MCF 10A (cell line): Measurements from ENCODE around the gene HOXD12. TPM values are rescaled to one million over a fixed set of nuclear protein-coding genes. Genes with fewer than 3 reads are reported as not detected.

ENCODE experiments used
- BruUV-seq: library from RNA; stranded (reverse); fragments of 400-500 nt; replicated peaks from 2 replicates; lab custom pipeline; 2021; lab: Mats Ljungman, UMichigan
- CTCF ChIA-PET: fragments of 300-600 bp; sonication (Branson Sonifier 250); formaldehyde crosslinking; extraction: SDS; loops from one replicate; lab custom pipeline; 2021; ENCODE audit warnings: antibody characterized with exemption, inconsistent platforms; lab: Yijun Ruan, JAX
- POLR2A ChIA-PET: fragments of 300-600, 350-650 bp; sonication (Branson Sonifier 250); formaldehyde crosslinking; extraction: SDS; loops from one replicate; lab custom pipeline; 2020; ENCODE audit warnings: antibody characterized with exemption, inconsistent platforms; lab: Yijun Ruan, JAX
- DNase-seq: peaks from one replicate; pipeline ENCODE4 v3.0.0-alpha.2; 2018; ENCODE audit not compliant: unreplicated experiment
- H3K27ac Mint-ChIP-seq: one replicate; pipeline ENCODE4 v1.8.0; 2022; ENCODE audit warnings: mild to moderate bottlenecking, low read depth, mixed read lengths; ENCODE audit not compliant: unreplicated experiment
- H3K27me3 Mint-ChIP-seq: one replicate; pipeline ENCODE4 v1.8.0; 2022; ENCODE audit warnings: mixed read lengths; ENCODE audit not compliant: insufficient read depth, unreplicated experiment
- H3K36me3 Mint-ChIP-seq: one replicate; pipeline ENCODE4 v1.8.0; 2022; ENCODE audit warnings: mild to moderate bottlenecking, moderate library complexity, mixed read lengths; ENCODE audit not compliant: insufficient read depth, unreplicated experiment
- H3K4me1 Mint-ChIP-seq: one replicate; pipeline ENCODE4 v1.8.0; 2022; ENCODE audit warnings: mixed read lengths; ENCODE audit not compliant: insufficient read depth, unreplicated experiment
- H3K4me3 Mint-ChIP-seq: one replicate; pipeline ENCODE4 v1.8.0; 2022; ENCODE audit warnings: mild to moderate bottlenecking, moderate library complexity, mixed read lengths; ENCODE audit not compliant: unreplicated experiment
- H3K9me3 Mint-ChIP-seq: one replicate; pipeline ENCODE4 v1.8.0; 2022; ENCODE audit warnings: mixed read lengths; ENCODE audit not compliant: unreplicated experiment
- CTCF ChIP-seq: fragments of 200-600 bp; IDR thresholded peaks from one replicate; pipeline ENCODE4 v1.8.0; 2022; ENCODE audit warnings: antibody characterized with exemption, mild to moderate bottlenecking; ENCODE audit not compliant: unreplicated experiment
- intact Hi-C: fragments of 100-400 bp; cut with micrococcal nuclease; formaldehyde crosslinking; loops from 2 replicates; pipeline ENCODE4 v1.14.1; 2022
- total RNA-seq: library from RNA; stranded (reverse); gene quantifications from 2 replicates; pipeline ENCODE4 v1.2.3, GENCODE V29; 2022

Gene HOXD12
- total RNA-seq, 1 experiment from 2014 or later = not detected

GRCh38 chr2:176124947-176125771 lies 25.6 kb downstream of the HOXD12 start:
- Mint-ChIP-seq H3K4me1 (no peaks in the 10 kb centered on the region), H3K27me3 (peaks cover 18% of the 10 kb centered on the region), H3K27ac (no peak overlapping the region), H3K36me3 (no peaks in the 10 kb centered on the region), H3K9me3 (no peaks in the 10 kb centered on the region), H3K4me3 (no peak overlapping the region)
- no TSS peak for BruUV-seq
- CTCF ChIA-PET = interaction anchor here (0.5 to 4.4 kb wide), 14 partner anchors 9 to 1036 kb away, joined by 3 to 100 read pairs (median 6); no protein-coding TSS in a partner anchor
- intact Hi-C loops = loop anchor here (5.0 kb wide), 1 partner anchor 1037 kb away; no protein-coding TSS in a partner anchor
- no peak for DNase-seq
- POLR2A ChIA-PET = interaction anchor here (0.5 to 0.6 kb wide), 3 partner anchors 195 to 1013 kb away, joined by 3 read pairs; no protein-coding TSS in a partner anchor
- TF ChIP-seq CTCF = no peak

- ChIA-PET POLR2A (interaction anchor here (0.6 kb wide), 1 partner anchor 1012 kb away, joined by 3 read pairs; no protein-coding TSS in a partner anchor), CTCF (interaction anchor here (0.5 to 4.4 kb wide), 14 partner anchors 8 to 1035 kb away, joined by 3 to 100 read pairs (median 16); no protein-coding TSS in a partner anchor)
- H3K4me3 Mint-ChIP-seq = no peak overlapping the region
- H3K27me3 Mint-ChIP-seq = peaks cover 13% of the 10 kb centered on the region
- no TSS peak for BruUV-seq
- DNase-seq = no peak
- H3K27ac Mint-ChIP-seq = no peak overlapping the region
- H3K4me1 Mint-ChIP-seq = no peaks in the 10 kb centered on the region
- no peaks in the 10 kb centered on the region for H3K9me3 Mint-ChIP-seq
- intact Hi-C loops = loop anchor here (2.0 to 5.0 kb wide), 2 partner anchors 1023 to 1037 kb away; no protein-coding TSS in a partner anchor
- TF ChIP-seq CTCF = no peak
- H3K36me3 Mint-ChIP-seq = no peaks in the 10 kb centered on the region
Measured at GRCh38 chr2:176125772-176126054, 26.1 kb downstream of the HOXD12 start.

GRCh38 chr2:176126929-176127773 lies 27.6 kb downstream of the HOXD12 start:
- DNase-seq = peak; percentile 63

More at GRCh38 chr2:176126929-176127773, 27.6 kb downstream of the HOXD12 start:
- CTCF ChIA-PET = interaction anchor here (0.6 to 4.4 kb wide), 71 partner anchors 10 to 1631 kb away, joined by 3 to 100 read pairs (median 4); partner anchors contain the start of gene HOXD10
- Mint-ChIP-seq H3K9me3 (no peaks in the 10 kb centered on the region), H3K36me3 (no peaks in the 10 kb centered on the region), H3K27me3 (peaks cover 11% of the 10 kb centered on the region), H3K4me3 (no peak overlapping the region), H3K27ac (no peak overlapping the region), H3K4me1 (no peaks in the 10 kb centered on the region)
- intact Hi-C loops = loop anchor here (1.0 to 5.0 kb wide), 4 partner anchors 525 to 1035 kb away; no protein-coding TSS in a partner anchor
- BruUV-seq = no TSS peak
- peak; percentile 76 for TF ChIP-seq CTCF
- POLR2A ChIA-PET = interaction anchor here (1.1 to 2.7 kb wide), 5 partner anchors 16 to 1021 kb away, joined by 3 to 13 read pairs (median 4); no protein-coding TSS in a partner anchor
